ENCODE results near the gene ENPEP. TPM values are rescaled to one million over a fixed set of nuclear protein-coding genes. Genes with fewer than 3 reads are reported as not detected.
A peak's percentile ranks its signal among the peaks of the same experiment; 100 is the strongest.

ENPEP gene
- total RNA-seq, 1 experiment from 2014 or later = 13.2 TPM

- H3K27me3 ChIP-seq (replicated peaks; ENCODE audit: insufficient read depth, low read depth, low read length, poor library complexity) = no peaks in the 10 kb centered on the region
- POLR2A ChIA-PET (ENCODE audit: low non-redundant PET) = no interaction called here
- no peaks in the 10 kb centered on the region for H3K36me3 ChIP-seq (ENCODE audit: insufficient read depth, low read length, poor library complexity, severe bottlenecking)
- no TSS peak for BruUV-seq (replicated peaks)
- CTCF ChIA-PET = no interaction called here
- no peak overlapping the region for H3K4me3 ChIP-seq (ENCODE audit: low read depth, low read length, poor library complexity, severe bottlenecking)
- H3K4me1 ChIP-seq (ENCODE audit: insufficient read depth, low read length, poor library complexity, severe bottlenecking) = peaks cover 40% of the 10 kb centered on the region
- TF ChIP-seq CTCF (conservative IDR thresholded peaks at IDR 0.05; ENCODE audit: low read depth, low read length) (no peak), EZH2 (IDR thresholded peaks at IDR 0.05; ENCODE audit: borderline replicate concordance, low read depth, low read length, poor library complexity, severe bottlenecking) (no peak)
- H3K9me3 ChIP-seq (ENCODE audit: low read depth, low read length, poor library complexity, severe bottlenecking) = no peaks in the 10 kb centered on the region
- intact Hi-C loops (cut with micrococcal nuclease; ENCODE audit: unreplicated experiment) = no loop called here
- H3K27ac ChIP-seq (ENCODE audit: low read depth, low read length, poor library complexity, severe bottlenecking) = no peak overlapping the region
- DNase-seq (ENCODE audit: low spot score) = peak; percentile 79
Measured at GRCh38 chr4:110487873-110488272, 11.9 kb downstream of the ENPEP start.

DNA sequence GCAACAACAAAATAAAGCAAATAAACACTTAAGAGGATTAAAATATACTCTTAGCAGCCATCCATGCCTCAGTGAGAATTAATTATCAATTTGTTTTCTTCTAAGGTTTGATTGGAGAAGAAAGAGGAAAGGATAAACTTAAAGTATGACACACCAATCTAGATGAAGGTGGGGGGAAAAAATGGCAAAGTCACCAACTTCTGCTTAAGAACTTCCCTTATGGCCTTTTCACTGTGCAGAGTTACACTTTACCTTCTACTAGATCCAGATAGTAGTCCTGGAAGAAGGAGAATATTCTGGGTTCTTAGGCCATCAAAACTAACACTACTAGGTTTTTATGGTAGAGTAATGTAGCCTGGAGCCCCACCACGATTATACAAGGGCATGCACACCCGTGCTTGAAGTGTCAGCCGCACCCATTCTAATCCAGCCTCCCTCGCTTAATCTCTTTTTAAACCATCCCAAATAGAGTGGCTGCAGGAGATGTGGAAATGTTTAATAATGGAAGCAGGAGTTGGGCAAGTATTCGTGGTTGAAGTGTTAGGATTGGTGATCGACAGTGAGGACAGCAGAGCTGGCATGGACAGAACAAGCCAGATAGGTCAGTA is 14.1 kb downstream of the ENPEP start:
- Histone ChIP-seq H3K9me3 (ENCODE audit: low read depth, low read length, poor library complexity, severe bottlenecking) (no peaks in the 10 kb centered on the region), H3K4me1 (ENCODE audit: insufficient read depth, low read length, poor library complexity, severe bottlenecking) (peaks cover 32% of the 10 kb centered on the region), H3K36me3 (ENCODE audit: insufficient read depth, low read length, poor library complexity, severe bottlenecking) (no peaks in the 10 kb centered on the region), H3K27me3 (replicated peaks; ENCODE audit: insufficient read depth, low read depth, low read length, poor library complexity) (no peaks in the 10 kb centered on the region), H3K27ac (ENCODE audit: low read depth, low read length, poor library complexity, severe bottlenecking) (no peak overlapping the region), H3K4me3 (ENCODE audit: low read depth, low read length, poor library complexity, severe bottlenecking) (no peak overlapping the region)
- no TSS peak for BruUV-seq (replicated peaks)
- no peak for DNase-seq (ENCODE audit: low spot score)
- no peak for TF ChIP-seq EZH2 (IDR thresholded peaks at IDR 0.05; ENCODE audit: borderline replicate concordance, low read depth, low read length, poor library complexity, severe bottlenecking)
- no peak for TF ChIP-seq CTCF (conservative IDR thresholded peaks at IDR 0.05; ENCODE audit: low read depth, low read length)
- POLR2A ChIA-PET (ENCODE audit: low non-redundant PET) = no interaction called here
- intact Hi-C loops (cut with micrococcal nuclease; ENCODE audit: unreplicated experiment) = no loop called here
- CTCF ChIA-PET = no interaction called here

DNA sequence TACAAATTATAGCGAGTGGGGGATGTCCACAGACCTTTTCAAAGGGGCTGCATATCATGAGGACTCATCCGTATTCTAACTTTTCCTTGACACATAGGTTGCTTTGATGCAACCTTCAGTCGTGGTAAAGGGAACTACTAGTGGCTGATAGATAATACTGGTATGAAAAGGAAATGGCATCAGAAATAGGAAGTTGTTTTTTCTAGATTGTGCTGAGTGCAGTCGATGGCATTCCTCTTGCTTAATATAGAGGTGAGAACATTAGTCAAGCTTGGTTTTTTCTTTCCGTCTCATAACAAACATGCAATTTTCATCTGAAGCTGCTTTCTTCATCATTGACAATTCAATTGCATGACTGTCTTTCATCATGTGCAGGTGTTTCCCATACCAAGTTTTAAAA is 16.6 kb downstream of the ENPEP start:
- no peaks in the 10 kb centered on the region for H3K36me3 ChIP-seq (ENCODE audit: insufficient read depth, low read length, poor library complexity, severe bottlenecking)
- DNase-seq (ENCODE audit: low spot score) = no peak
- intact Hi-C loops (cut with micrococcal nuclease; ENCODE audit: unreplicated experiment) = no loop called here
- no peak for TF ChIP-seq EZH2 (IDR thresholded peaks at IDR 0.05; ENCODE audit: borderline replicate concordance, low read depth, low read length, poor library complexity, severe bottlenecking)
- TF ChIP-seq CTCF (conservative IDR thresholded peaks at IDR 0.05; ENCODE audit: low read depth, low read length) = no peak
- H3K27me3 ChIP-seq (replicated peaks; ENCODE audit: insufficient read depth, low read depth, low read length, poor library complexity) = no peaks in the 10 kb centered on the region
- no peak overlapping the region for H3K27ac ChIP-seq (ENCODE audit: low read depth, low read length, poor library complexity, severe bottlenecking)
- peaks cover 18% of the 10 kb centered on the region for H3K4me1 ChIP-seq (ENCODE audit: insufficient read depth, low read length, poor library complexity, severe bottlenecking)
- H3K4me3 ChIP-seq (ENCODE audit: low read depth, low read length, poor library complexity, severe bottlenecking) = no peak overlapping the region
- no TSS peak for BruUV-seq (replicated peaks)
- no peaks in the 10 kb centered on the region for H3K9me3 ChIP-seq (ENCODE audit: low read depth, low read length, poor library complexity, severe bottlenecking)
- POLR2A ChIA-PET (ENCODE audit: low non-redundant PET) = no interaction called here
- CTCF ChIA-PET = no interaction called here
